Trophoblast cell (in vitro differentiated cells and primary cell): ENCODE data around the gene MPHOSPH8.

Source experiments
- DNase-seq, 2 donors: peaks; one replicate each; pipeline ENCODE4 v3.0.0-alpha.2; 2016
- H2AFZ ChIP-seq: 2 replicates; pipeline ENCODE4 v1.6.1; 2013; ENCODE audit warnings: low read length, moderate library complexity, mild to moderate bottlenecking; ENCODE audit not compliant: insufficient read depth, poor library complexity
- H2AK5ac ChIP-seq: 2 replicates; pipeline ENCODE4 v1.6.1; 2013; ENCODE audit warnings: mild to moderate bottlenecking, low read length
- H2BK120ac ChIP-seq: 2 replicates; pipeline ENCODE4 v1.6.1; 2013; ENCODE audit warnings: low read length, mild to moderate bottlenecking, moderate library complexity; ENCODE audit not compliant: insufficient read depth, poor library complexity
- H2BK12ac ChIP-seq: 2 replicates; pipeline ENCODE4 v1.6.1; 2013; ENCODE audit warnings: mild to moderate bottlenecking, low read length, moderate library complexity
- H2BK5ac ChIP-seq: 2 replicates; pipeline ENCODE4 v1.6.1; 2013; ENCODE audit warnings: low read length, low read depth, moderate library complexity, mild to moderate bottlenecking; ENCODE audit not compliant: poor library complexity
- H3K14ac ChIP-seq: 2 replicates; pipeline ENCODE4 v1.6.1; 2013; ENCODE audit warnings: mild to moderate bottlenecking, low read length
- H3K18ac ChIP-seq: 2 replicates; pipeline ENCODE4 v1.6.1; 2013; ENCODE audit warnings: mild to moderate bottlenecking, low read length
- H3K23ac ChIP-seq: 2 replicates; pipeline ENCODE4 v1.6.1; 2013; ENCODE audit warnings: low read length
- H3K27ac ChIP-seq: 2 replicates; pipeline ENCODE4 v1.5.1; 2013; ENCODE audit warnings: low read depth, mild to moderate bottlenecking, inconsistent platforms, low read length, moderate library complexity
- H3K27me3 ChIP-seq: 2 replicates; pipeline ENCODE4 v1.6.1; 2013; ENCODE audit warnings: inconsistent platforms, mild to moderate bottlenecking, low read length, moderate library complexity; ENCODE audit not compliant: insufficient read depth
- H3K36me3 ChIP-seq, 2 experiments: 1 replicate in 1 of 2; 2 replicates in 1 of 2; pipeline ENCODE4 v1.6.1; 2013; ENCODE audit warnings: low read length in 2 of 2, mild to moderate bottlenecking in 2 of 2, moderate library complexity in 1 of 2; ENCODE audit not compliant: insufficient read depth in 2 of 2, control insufficient read depth in 1 of 2
- H3K4ac ChIP-seq: 2 replicates; pipeline ENCODE4 v1.6.1; 2013; ENCODE audit warnings: low read depth, mild to moderate bottlenecking, low read length, moderate library complexity
- H3K4me1 ChIP-seq, 2 experiments: 1 replicate in 1 of 2; 2 replicates in 1 of 2; pipeline ENCODE4 v1.6.1; 2013; ENCODE audit warnings: low read length in 2 of 2, mild to moderate bottlenecking in 2 of 2, moderate library complexity in 1 of 2; ENCODE audit not compliant: insufficient read depth in 2 of 2, control insufficient read depth in 1 of 2
- H3K4me2 ChIP-seq: 2 replicates; pipeline ENCODE4 v1.6.1; 2013; ENCODE audit warnings: inconsistent platforms, mild to moderate bottlenecking, low read length, moderate library complexity
- H3K4me3 ChIP-seq: 2 replicates; pipeline ENCODE4 v1.5.1; 2013; ENCODE audit warnings: mild to moderate bottlenecking, low read depth, low read length, inconsistent platforms
- H3K79me1 ChIP-seq: one replicate; pipeline ENCODE4 v1.6.1; 2013; ENCODE audit warnings: low read length
- H3K79me2 ChIP-seq: 2 replicates; pipeline ENCODE4 v1.6.1; 2013; ENCODE audit warnings: low read length, mild to moderate bottlenecking; ENCODE audit not compliant: control insufficient read depth, insufficient read depth, poor library complexity
- H3K9ac ChIP-seq: 2 replicates; pipeline ENCODE4 v1.6.1; 2013; ENCODE audit warnings: mild to moderate bottlenecking, low read length
- H3K9me3 ChIP-seq: 2 replicates; pipeline ENCODE4 v1.6.1; 2013; ENCODE audit warnings: low read depth, mild to moderate bottlenecking, control low read depth, inconsistent platforms, low read length; ENCODE audit not compliant: insufficient read depth
- H4K12ac ChIP-seq: 2 replicates; pipeline ENCODE4 v1.6.1; 2013; ENCODE audit warnings: low read depth, mild to moderate bottlenecking, low read length, moderate library complexity
- H4K8ac ChIP-seq: 2 replicates; pipeline ENCODE4 v1.6.1; 2013; ENCODE audit warnings: low read depth, mild to moderate bottlenecking, low read length, moderate library complexity
- H4K91ac ChIP-seq: one replicate; pipeline ENCODE4 v1.6.1; 2013; ENCODE audit warnings: low read depth, mild to moderate bottlenecking, low read length, moderate library complexity
- WGBS: extraction: QIAGEN DNeasy Blood & Tissue Kit; methylation state at CpG from one replicate; pipeline ENCODE4 v1.1.7; 2013; ENCODE audit warnings: missing lambda C conversion rate; ENCODE audit not compliant: insufficient read length, insufficient coverage; ENCODE audit errors: extremely low coverage; 5-methylcytosine and 5-hydroxymethylcytosine counted together

Gene MPHOSPH8

GRCh38 chr13:19589312-19589711 is 44.1 kb upstream of the MPHOSPH8 start:
- WGBS = no CpG with 5 or more reads among the region's 2 CpGs
- H2BK12ac ChIP-seq = no peak overlapping the region
- no peaks in the 10 kb centered on the region for H3K27me3 ChIP-seq
- no peak overlapping the region for H4K91ac ChIP-seq
- H3K4ac ChIP-seq = no peak overlapping the region
- no peak overlapping the region for H3K9ac ChIP-seq
- peaks cover 27% of the 10 kb centered on the region for H3K9me3 ChIP-seq
- H3K4me2 ChIP-seq = no peak overlapping the region
- H3K4me3 ChIP-seq = no peak overlapping the region
- no peak overlapping the region for H3K27ac ChIP-seq
- H2AFZ ChIP-seq = no peak overlapping the region
- no peaks in the 10 kb centered on the region for H3K79me1 ChIP-seq
- H4K8ac ChIP-seq = no peak overlapping the region
- no peak for DNase-seq
- no peak overlapping the region for H3K18ac ChIP-seq
- H2BK5ac ChIP-seq = no peak overlapping the region
- no peak overlapping the region for H3K14ac ChIP-seq
- H3K36me3 ChIP-seq = no peaks in the 10 kb centered on the region
- H2AK5ac ChIP-seq = no peak overlapping the region
- no peaks in the 10 kb centered on the region for H3K79me2 ChIP-seq
- H3K4me1 ChIP-seq = no peaks in the 10 kb centered on the region
- no peak overlapping the region for H2BK120ac ChIP-seq
- H4K12ac ChIP-seq = no peak overlapping the region
- H3K23ac ChIP-seq = no peak overlapping the region

- Histone ChIP-seq H4K12ac (no peak overlapping the region), H2BK120ac (no peak overlapping the region), H3K9me3 (peaks cover 26% of the 10 kb centered on the region), H3K4me2 (no peak overlapping the region), H3K4ac (no peak overlapping the region), H3K14ac (no peak overlapping the region), H3K79me2 (no peaks in the 10 kb centered on the region), H3K36me3 (no peaks in the 10 kb centered on the region), H3K79me1 (no peaks in the 10 kb centered on the region), H3K4me3 (no peak overlapping the region), H2AFZ (no peak overlapping the region), H3K27ac (no peak overlapping the region), H3K23ac (no peak overlapping the region), H2BK12ac (no peak overlapping the region), H3K9ac (no peak overlapping the region), H4K8ac (no peak overlapping the region), H3K27me3 (no peaks in the 10 kb centered on the region), H2AK5ac (no peak overlapping the region), H3K4me1 (no peaks in the 10 kb centered on the region), H3K18ac (no peak overlapping the region), H2BK5ac (no peak overlapping the region), H4K91ac (no peak overlapping the region)
- DNase-seq = no peak
- WGBS = no CpG with 5 or more reads among the region's 5 CpGs
Measured at GRCh38 chr13:19590423-19590822, 43.0 kb upstream of the MPHOSPH8 start.

- H3K36me3 ChIP-seq = no peaks in the 10 kb centered on the region
- no peak overlapping the region for H3K27ac ChIP-seq
- H4K12ac ChIP-seq = no peak overlapping the region
- no peak overlapping the region for H4K8ac ChIP-seq
- DNase-seq = no peak
- no peak overlapping the region for H4K91ac ChIP-seq
- H3K9ac ChIP-seq = no peak overlapping the region
- no peak overlapping the region for H2BK12ac ChIP-seq
- no CpG with 5 or more reads among the region's 7 CpGs for WGBS
- peaks cover 26% of the 10 kb centered on the region for H3K9me3 ChIP-seq
- no peak overlapping the region for H2AK5ac ChIP-seq
- H3K79me2 ChIP-seq = no peaks in the 10 kb centered on the region
- no peaks in the 10 kb centered on the region for H3K79me1 ChIP-seq
- no peak overlapping the region for H3K4me3 ChIP-seq
- no peak overlapping the region for H3K18ac ChIP-seq
- H3K4ac ChIP-seq = no peak overlapping the region
- no peak overlapping the region for H2BK120ac ChIP-seq
- H2BK5ac ChIP-seq = no peak overlapping the region
- no peaks in the 10 kb centered on the region for H3K27me3 ChIP-seq
- no peak overlapping the region for H3K23ac ChIP-seq
- no peak overlapping the region for H2AFZ ChIP-seq
- H3K14ac ChIP-seq = no peak overlapping the region
- H3K4me2 ChIP-seq = no peak overlapping the region
- H3K4me1 ChIP-seq = no peaks in the 10 kb centered on the region
Measured at GRCh38 chr13:19591864-19592263, 41.6 kb upstream of the MPHOSPH8 start.

- Histone ChIP-seq H3K23ac (no peak overlapping the region), H2AFZ (no peak overlapping the region), H2AK5ac (no peak overlapping the region), H4K91ac (no peak overlapping the region), H3K36me3 (no peaks in the 10 kb centered on the region), H3K4ac (no peak overlapping the region), H3K9me3 (peaks cover 26% of the 10 kb centered on the region), H3K18ac (no peak overlapping the region), H3K4me2 (no peak overlapping the region), H3K27me3 (no peaks in the 10 kb centered on the region), H4K8ac (no peak overlapping the region), H3K14ac (no peak overlapping the region), H2BK12ac (no peak overlapping the region), H3K79me2 (no peaks in the 10 kb centered on the region), H4K12ac (no peak overlapping the region), H2BK5ac (no peak overlapping the region), H3K79me1 (no peaks in the 10 kb centered on the region), H3K9ac (no peak overlapping the region), H3K4me3 (no peak overlapping the region), H3K4me1 (no peaks in the 10 kb centered on the region), H2BK120ac (no peak overlapping the region), H3K27ac (no peak overlapping the region)
- DNase-seq = no peak
- WGBS = no CpG with 5 or more reads among the region's 1 CpG
Measured at GRCh38 chr13:19592657-19593180, 40.7 kb upstream of the MPHOSPH8 start.
